Measurements from ENCODE around the gene PRKCE. TPM values are rescaled to one million over a fixed set of nuclear protein-coding genes. Genes with fewer than 3 reads are reported as not detected.

PRKCE gene
- total RNA-seq, 2 donors from 2014 or later, result 5.8 to 18.1 TPM

- H3K27me3 ChIP-seq (replicated peaks; ENCODE audit: insufficient read depth), result no peaks in the 10 kb centered on the region
- H3K27ac ChIP-seq, result no peak overlapping the region
- H3K9me3 ChIP-seq, result no peaks in the 10 kb centered on the region
- ATAC-seq (ENCODE audit: insufficient number of reproducible peaks, low FRiP score, low read depth), result no peak
- DNase-seq (ENCODE audit: low spot score), result no peak
- no peaks in the 10 kb centered on the region for H3K4me1 ChIP-seq (ENCODE audit: control insufficient read depth in 1 of 2, low read depth in 2 of 2)
- no peak overlapping the region for H3K4me3 ChIP-seq
- TF ChIP-seq CTCF (IDR thresholded peaks at IDR 0.05), result no peak
- H3K36me3 ChIP-seq, result no peaks in the 10 kb centered on the region
These were observed 216.3 kb downstream of the PRKCE start for GRCh38 chr2:45867800-45868199.

- DNase-seq (ENCODE audit: low spot score) (no peak), ATAC-seq (ENCODE audit: insufficient number of reproducible peaks, low FRiP score, low read depth) (no peak)
- Histone ChIP-seq H3K36me3 (no peaks in the 10 kb centered on the region), H3K9me3 (no peaks in the 10 kb centered on the region), H3K27me3 (replicated peaks; ENCODE audit: insufficient read depth) (no peaks in the 10 kb centered on the region), H3K4me3 (no peak overlapping the region), H3K4me1 (ENCODE audit: control insufficient read depth in 1 of 2, low read depth in 2 of 2) (peaks cover 0 to 8% of the 10 kb centered on the region in 2 donors), H3K27ac (no peak overlapping the region)
- TF ChIP-seq CTCF (IDR thresholded peaks at IDR 0.05), result no peak
These were observed 217.7 kb downstream of the PRKCE start for GRCh38 chr2:45869165-45869501.

GRCh38 chr2:45871025-45871424 lies 219.6 kb downstream of the PRKCE start:
- Histone ChIP-seq H3K36me3 (no peaks in the 10 kb centered on the region), H3K27ac (no peak overlapping the region), H3K27me3 (replicated peaks; ENCODE audit: insufficient read depth) (no peaks in the 10 kb centered on the region), H3K4me1 (ENCODE audit: control insufficient read depth in 1 of 2, low read depth in 2 of 2) (peaks cover 0 to 9% of the 10 kb centered on the region in 2 donors), H3K9me3 (peaks cover 1% of the 10 kb centered on the region), H3K4me3 (no peak overlapping the region)
- ATAC-seq (ENCODE audit: insufficient number of reproducible peaks, low FRiP score, low read depth) (no peak), DNase-seq (ENCODE audit: low spot score) (no peak)
- no peak for TF ChIP-seq CTCF (IDR thresholded peaks at IDR 0.05)

GRCh38 chr2:45871541-45871940 lies 220.1 kb downstream of the PRKCE start:
- no peak for ATAC-seq (ENCODE audit: insufficient number of reproducible peaks, low FRiP score, low read depth)
- Histone ChIP-seq H3K36me3 (no peaks in the 10 kb centered on the region), H3K27ac (no peak overlapping the region), H3K9me3 (peaks cover 6% of the 10 kb centered on the region), H3K27me3 (replicated peaks; ENCODE audit: insufficient read depth) (no peaks in the 10 kb centered on the region), H3K4me1 (ENCODE audit: control insufficient read depth in 1 of 2, low read depth in 2 of 2) (peaks cover 0 to 9% of the 10 kb centered on the region in 2 donors), H3K4me3 (no peak overlapping the region)
- TF ChIP-seq CTCF (IDR thresholded peaks at IDR 0.05), result no peak
- DNase-seq (ENCODE audit: low spot score), result no peak

GRCh38 chr2:45872211-45872610 lies 220.7 kb downstream of the PRKCE start:
- Histone ChIP-seq H3K36me3 (no peaks in the 10 kb centered on the region), H3K9me3 (peaks cover 11% of the 10 kb centered on the region), H3K4me3 (no peak overlapping the region), H3K4me1 (ENCODE audit: control insufficient read depth in 1 of 2, low read depth in 2 of 2) (peaks cover 0 to 9% of the 10 kb centered on the region in 2 donors), H3K27me3 (replicated peaks; ENCODE audit: insufficient read depth) (no peaks in the 10 kb centered on the region), H3K27ac (no peak overlapping the region)
- DNase-seq (ENCODE audit: low spot score) (no peak), ATAC-seq (ENCODE audit: insufficient number of reproducible peaks, low FRiP score, low read depth) (no peak)
- no peak for TF ChIP-seq CTCF (IDR thresholded peaks at IDR 0.05)
